ENCODE data around the gene ICAM1.
A peak's percentile ranks its signal among the peaks of the same experiment; 100 is the strongest.

Gene ICAM1

DNA sequence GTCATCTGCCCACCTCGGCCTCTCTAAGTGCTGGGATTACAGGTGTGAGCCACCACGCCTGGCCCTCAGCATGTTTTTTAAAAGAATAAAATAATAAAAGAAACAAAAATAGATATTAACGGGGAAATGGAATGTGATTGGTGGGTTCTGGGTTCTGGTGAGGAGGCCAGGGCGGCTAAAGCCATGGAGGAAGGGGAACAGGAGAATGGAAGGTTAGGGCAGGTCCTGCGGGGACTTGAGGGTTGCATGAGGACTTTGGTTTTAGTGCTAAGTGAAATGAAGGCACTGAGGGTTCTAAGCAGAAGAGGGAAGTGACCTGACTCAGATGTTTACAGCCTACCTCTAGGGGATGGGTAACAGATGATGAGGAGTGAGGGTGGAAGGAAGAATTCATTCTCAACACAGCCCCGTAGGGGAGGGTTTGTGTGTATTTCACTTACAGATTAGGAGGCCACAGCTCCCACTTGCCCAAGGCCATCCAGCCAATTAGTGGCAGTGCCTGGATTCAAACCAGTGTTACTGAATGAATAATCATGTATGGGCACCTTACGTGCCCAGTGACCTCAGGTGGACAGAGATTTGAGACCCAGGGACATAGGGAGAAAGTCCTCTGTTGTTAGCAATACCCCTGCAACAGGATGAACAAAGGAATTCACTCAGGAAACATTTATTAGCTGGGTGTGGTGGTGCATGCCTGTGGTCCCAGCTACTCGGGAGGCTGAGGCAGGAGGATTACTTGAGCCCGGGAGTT lies 25.6 kb upstream of the ICAM1 start:
- no peak for DNase-seq

DNA sequence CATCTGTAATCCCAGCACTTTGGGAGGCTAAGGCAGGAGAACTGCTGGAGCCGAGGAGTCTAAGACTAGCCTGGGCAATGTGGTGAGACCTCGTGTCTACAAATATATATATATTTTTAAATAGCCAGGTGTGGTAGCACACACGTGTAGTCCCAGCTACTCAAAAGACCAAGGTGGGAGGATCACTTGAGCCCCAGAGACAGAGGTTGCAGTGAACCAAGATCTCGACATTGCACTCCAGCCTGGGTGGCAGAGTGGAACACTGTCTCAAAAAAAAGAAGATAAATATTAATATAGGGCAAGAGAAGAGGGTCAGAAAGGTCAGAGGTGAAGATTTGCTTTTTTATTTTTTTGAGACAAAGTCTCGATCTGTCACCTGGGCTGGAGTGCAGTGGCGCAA lies 24.4 kb upstream of the ICAM1 start:
- DNase-seq, result no peak

DNA sequence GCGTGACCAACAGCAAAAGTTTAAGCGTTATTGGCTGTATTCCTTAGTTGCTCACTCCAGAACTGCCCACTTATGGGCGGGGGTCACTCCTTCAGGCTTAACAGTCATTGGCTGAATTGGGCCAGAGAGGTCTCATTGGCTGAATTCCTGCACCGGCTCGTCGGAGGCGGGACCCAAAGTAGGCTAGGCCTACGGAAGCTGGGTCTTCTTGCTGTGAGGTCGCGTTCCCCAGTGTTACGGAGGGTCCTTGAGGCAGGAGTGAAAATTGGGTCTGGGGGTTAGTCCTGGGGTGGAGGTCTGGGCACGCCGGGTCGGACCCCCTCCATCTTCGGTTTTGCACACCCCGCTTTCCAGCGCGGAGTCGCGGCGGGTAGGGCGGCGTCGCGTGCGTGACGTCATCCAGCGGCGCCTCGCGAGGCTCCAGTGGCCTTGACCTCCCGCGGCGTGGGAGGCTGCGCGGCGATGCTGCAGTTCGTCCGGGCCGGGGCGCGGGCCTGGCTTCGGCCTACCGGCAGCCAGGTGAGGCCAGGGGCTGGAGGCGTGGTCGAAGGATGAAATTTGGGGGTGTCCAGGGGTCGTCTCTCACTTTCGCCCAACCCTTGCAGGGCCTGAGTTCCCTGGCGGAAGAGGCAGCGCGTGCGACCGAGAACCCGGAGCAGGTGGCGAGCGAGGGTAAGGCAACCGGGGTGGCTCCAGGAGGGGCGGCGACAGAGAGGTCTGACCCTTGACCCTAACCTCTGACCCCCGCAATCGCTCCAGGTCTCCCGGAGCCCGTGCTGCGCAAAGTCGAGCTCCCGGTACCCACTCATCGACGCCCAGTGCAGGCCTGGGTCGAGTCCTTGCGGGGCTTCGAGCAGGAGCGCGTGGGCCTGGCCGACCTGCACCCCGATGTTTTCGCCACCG lies 18.9 kb upstream of the ICAM1 start, which contains the start of gene MRPL4:
Gene MRPL4 (plus strand): TSS at position 423 of the 903 bp plus-strand sequence. CDS start 40 bp downstream, at position 463.
- peak; percentile 86 to 94 (median 92) for DNase-seq

DNA sequence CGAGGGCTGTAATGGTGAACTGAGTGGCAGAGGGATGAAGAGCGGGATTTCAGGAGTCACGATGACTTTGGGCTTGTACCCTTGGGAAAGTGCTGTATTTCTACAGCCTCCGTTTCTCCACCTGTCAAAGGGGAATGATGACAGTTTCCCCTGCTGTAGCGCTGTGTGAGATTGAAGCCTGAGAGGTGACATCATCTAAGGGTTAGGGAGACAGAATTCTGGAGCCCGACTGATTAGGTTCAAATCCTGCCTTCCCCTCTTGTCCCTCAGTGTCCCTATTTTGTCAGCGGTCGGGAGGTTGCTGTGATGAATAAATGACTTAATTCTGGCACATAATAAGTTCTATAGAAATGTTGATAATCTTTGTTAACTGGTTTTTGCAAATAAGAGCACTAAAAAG lies 18.2 kb upstream of the ICAM1 start:
- DNase-seq, result no peak

DNA sequence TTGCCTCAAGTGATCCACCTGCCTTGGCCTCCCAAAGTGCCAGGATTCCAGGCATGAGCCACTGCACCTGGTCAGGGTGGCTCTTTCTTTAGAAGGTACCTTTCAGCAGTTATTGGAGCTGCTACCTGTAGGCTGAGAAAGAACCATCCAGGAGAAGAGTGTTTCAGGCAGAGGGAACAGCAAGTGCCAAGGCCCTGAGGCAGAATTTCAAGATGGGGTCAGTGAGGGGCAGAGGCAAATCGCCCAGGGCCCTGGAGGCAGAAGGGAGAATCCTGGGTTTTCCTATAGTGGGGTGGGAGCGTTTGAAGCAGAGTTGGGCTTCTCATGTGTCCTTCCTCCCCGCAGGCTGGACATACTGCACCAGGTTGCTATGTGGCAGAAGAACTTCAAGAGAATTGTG lies 16.7 kb upstream of the ICAM1 start:
- no peak for DNase-seq

DNA sequence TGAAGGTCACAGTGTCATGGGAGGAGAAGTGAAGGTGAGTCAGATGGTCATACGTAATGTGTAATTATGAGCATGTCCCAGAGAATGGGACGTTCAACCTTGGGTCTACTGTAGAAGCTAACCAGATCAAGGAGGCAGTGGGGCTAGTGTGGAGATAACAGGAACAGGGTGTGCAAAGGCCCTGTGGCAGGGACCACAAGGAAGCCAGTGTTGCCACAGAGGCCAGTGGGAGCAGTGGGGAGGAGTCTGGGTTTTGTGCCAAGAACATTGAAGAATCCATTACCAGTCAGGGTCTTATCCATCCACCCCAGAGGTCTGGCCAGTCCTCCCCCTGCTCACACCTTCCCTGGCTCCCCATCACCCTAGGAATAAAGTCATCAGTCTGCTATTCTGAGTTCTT lies 15.6 kb upstream of the ICAM1 start:
- no peak for DNase-seq

DNA sequence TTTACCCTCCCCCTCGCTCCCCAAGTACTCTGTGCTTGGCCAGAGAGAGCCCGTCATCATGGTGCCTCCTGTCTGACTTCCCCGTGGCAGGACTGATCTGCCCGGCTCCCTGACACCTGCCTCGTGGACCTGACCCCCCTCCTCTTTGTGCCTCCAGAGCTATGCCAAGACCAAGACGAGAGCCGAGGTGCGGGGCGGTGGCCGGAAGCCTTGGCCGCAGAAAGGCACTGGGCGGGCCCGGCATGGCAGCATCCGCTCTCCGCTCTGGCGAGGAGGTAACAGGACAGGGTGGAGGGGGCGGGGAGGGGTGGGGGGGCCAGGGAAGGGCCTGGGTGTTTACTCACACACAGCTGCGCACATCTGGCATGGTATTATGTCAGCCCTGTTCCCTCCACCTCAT lies 14.4 kb upstream of the ICAM1 start:
- DNase-seq, result no peak

DNA sequence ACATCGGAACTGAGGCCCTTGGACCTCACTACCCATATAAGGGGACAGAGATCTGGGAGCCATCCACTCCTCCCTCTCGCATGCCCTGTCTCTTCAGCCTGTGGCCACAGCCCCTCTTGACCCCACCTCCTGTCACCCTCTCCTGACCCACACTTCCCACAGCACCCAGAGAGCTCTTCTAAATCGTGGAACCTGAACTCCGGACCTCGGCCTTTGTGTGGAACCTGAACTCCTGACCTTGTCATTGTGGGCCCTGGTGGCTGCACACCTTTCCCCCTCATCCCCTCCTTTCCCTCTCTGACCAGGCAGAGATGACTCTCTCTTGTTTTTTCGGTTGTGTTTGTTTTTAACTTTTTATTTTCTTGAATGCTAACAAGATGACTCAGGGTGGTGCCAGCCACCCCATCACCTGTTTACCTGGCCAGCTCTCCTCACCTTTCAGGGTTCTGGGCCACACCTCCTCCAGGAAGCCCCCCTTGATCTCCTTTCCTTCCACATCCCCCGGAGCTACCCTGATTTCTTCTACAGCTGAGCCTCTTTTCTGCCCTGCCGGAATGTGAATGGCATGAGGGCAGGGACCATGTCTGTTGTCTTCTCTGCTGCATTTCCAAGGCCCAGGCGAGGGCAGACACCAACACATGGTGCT lies 13.8 kb upstream of the ICAM1 start:
- DNase-seq, result no peak

DNA sequence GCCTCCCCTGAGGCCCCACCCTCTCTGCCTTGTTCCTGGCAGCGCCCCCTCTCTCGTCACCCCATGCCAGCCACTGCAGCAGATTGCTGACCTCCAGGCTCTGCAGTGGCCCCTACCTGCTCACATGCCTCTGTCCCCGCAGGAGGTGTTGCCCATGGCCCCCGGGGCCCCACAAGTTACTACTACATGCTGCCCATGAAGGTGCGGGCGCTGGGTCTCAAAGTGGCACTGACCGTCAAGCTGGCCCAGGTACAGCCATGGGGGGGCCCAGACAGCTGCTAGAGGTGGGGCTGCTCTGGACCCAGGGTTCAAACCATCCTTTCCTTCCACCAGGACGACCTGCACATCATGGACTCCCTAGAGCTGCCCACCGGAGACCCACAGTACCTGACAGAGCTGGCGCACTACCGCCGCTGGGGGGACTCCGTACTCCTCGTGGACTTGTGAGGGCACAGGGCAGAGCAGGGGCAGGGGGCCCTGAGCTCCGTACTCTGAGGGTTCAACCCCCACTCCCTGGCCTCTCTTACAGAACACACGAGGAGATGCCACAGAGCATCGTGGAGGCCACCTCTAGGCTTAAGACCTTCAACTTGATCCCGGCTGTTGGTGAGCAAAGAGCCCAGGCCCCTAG lies 12.7 kb upstream of the ICAM1 start:
- DNase-seq, result no peak

DNA sequence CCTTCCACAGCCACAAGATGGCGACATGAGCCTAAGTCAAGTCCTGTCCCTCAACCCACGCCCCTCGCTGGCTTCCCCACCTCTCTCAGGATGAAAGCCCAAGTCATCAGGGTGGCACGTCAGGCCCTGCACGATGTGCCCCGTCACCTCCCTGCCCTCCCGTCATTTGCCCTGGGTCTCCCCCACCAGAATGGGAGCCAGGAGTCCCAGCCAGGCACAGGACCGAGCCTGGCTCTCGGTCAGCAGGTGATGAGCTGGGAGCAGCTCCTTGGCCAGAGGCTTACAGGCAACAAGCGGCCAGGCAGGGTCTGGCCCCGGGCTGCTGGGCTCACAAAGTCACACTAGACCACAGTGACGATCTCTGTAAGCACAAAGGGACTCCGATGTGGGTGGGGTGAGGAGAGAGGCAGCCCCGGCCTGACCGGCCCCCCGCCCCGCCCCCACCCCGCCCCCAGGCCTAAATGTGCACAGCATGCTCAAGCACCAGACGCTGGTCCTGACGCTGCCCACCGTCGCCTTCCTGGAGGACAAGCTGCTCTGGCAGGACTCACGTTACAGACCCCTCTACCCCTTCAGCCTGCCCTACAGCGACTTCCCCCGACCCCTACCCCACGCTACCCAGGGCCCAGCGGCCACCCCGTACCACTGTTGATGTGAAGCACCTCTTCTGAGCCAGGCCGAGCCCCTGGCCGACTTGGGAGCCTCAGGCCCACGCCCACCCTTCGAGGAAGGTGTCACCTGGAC lies 11.6 kb upstream of the ICAM1 start:
- DNase-seq, result peak; percentile 50 to 77 (median 64)

DNA sequence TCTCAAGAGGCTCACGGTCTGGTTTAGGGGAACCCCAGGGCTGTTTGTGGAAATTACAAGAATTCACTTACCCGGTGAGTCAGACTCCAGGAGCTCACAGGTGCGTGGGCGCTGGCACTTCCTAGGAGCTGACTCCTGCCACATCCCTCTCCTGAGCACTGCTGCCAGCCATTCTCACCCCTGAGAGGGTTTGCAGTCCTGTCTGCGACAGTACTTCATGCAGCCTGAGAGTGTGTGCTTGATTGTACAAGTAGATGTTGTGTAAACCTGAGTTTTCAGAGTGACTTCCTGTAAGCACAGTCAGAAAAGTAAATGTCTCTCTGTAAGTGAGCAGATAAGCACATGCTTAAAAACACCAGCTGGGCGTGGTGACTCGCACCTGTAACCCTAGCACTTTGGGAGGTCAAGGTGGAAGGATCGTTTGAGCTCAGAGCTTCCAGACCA lies 10.8 kb upstream of the ICAM1 start:
- DNase-seq, result no peak

DNA sequence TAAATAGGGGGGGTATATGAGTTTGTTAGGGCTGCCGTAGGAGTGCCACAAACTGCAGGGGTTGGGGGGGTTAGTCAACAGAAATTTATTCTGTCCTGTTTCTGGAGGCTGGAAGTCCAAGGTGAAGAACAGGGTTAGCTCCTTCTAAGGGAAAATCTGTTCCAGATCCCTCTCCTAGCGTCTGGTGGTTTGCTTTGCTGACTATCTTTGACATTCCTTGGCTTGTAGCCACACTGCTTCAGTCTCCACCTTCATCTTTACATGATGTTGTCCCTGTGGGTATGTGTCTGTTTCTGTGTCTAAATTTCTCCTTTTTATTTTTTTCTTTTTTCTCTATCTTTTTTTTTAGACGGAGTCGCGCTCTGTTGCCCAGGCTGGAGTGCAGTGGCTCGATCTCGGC lies 8.1 kb upstream of the ICAM1 start:
- no peak for DNase-seq

DNA sequence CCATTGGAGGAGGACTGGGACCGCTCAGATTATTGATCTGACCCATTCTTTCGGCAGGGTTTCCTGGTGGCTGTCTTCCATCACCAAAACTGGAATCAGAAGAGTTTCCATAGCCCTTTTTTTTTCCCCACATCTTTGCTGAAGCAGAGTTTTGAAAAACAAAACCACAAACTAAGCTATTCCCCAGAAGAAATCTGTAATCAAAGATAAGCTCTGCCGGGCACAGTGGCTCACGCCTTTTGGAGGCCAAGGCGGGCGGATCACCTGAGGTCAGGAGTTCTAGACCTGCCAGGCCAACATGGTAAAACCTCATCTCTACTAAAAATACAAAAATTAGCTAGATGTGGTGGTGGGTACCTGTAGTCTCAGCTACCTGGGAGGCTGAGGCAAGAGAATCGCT lies 4.2 kb upstream of the ICAM1 start:
- no peak for DNase-seq

DNA sequence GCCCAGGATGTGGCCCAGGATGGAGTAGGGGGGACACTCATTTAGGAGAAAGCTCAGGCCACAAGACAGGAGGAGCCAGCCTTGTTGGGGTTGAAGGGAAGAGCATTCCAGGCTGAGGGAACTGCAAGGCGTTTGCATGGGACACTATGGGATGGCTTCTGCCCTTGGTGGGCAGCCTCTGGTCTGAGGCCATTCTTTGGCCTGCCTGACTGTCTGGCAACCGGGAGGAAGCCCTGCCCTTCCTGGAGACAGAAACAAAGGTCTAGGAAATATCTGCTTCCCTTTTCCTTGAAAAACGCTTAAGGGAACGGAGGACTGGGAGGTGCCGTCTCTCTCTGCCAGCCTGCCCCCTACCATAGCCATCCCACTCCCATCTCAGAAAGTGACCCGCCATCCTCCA lies 2.8 kb upstream of the ICAM1 start:
- DNase-seq, result no peak

DNA sequence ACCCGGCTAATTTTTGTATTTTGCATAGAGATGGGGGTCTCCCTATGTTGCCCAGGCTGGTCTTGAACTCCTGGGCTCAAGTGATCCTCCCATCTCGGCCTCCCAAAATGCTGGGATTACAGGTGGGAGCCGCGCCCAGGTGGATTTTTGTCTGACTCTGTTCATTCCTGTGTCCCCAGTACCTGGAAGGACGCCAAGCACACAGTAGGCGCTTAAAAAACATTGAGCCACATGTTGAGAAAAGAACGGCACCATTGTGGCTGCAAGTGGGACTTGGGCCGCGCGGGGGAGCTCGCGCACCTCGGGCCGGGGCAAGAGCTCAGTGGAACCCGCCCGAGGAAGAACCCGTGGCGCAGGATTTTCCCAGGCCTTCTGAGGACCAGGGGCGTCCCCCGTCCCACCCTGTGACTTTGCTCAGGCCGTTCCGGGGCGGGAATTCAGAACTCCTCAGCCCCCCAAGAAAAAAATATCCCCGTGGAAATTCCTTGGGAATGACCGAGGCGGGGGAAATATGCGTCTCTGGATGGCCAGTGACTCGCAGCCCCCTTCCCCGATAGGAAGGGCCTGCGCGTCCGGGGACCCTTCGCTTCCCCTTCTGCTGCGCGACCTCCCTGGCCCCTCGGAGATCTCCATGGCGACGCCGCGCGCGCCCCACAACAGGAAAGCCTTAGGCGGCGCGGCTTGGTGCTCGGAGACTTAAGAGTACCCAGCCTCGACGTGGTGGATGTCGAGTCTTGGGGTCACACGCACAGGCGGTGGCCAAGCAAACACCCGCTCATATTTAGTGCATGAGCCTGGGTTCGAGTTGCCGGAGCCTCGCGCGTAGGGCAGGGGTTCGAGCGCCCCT lies 1.4 kb upstream of the ICAM1 start:
- peak; percentile 66 to 87 (median 84) for DNase-seq

DNA sequence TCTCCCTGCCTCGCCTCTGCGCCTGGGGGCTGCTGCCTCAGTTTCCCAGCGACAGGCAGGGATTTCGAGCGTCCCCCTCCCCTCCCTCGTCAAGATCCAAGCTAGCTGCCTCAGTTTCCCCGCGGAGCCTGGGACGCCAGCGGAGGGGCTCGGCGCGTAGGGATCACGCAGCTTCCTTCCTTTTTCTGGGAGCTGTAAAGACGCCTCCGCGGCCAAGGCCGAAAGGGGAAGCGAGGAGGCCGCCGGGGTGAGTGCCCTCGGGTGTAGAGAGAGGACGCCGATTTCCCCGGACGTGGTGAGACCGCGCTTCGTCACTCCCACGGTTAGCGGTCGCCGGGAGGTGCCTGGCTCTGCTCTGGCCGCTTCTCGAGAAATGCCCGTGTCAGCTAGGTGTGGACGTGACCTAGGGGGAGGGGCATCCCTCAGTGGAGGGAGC lies 722 bp upstream of the ICAM1 start:
- peak in 1 of 4 experiments; percentile 25 for DNase-seq

DNA sequence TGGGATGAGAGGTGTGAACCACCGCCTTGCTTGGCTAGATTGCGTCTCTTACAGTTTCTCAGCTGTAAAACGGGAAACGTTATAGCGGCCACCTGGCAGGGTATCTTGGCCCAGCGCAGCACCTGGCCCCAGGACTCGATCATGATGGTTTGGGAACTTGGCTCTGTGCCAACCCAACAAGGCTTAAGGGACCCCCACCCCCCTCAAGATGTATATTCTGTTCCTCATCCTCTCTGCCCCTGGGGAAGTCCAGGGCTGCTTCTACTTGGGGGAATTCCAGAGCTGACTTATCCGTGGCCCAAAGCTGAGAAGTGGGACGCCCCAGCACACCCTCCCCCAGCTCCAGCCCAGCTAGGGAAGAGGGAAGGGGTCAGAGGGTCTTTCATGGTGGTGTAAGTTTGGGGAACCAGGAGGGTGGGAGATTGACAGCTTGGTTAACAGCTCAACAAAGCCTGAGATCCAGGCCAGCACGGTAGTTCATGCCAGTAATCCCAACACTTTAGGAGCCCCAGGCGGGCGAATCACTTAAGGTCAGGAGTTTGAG lies 695 bp downstream of the ICAM1 start:
- no peak for DNase-seq

DNA sequence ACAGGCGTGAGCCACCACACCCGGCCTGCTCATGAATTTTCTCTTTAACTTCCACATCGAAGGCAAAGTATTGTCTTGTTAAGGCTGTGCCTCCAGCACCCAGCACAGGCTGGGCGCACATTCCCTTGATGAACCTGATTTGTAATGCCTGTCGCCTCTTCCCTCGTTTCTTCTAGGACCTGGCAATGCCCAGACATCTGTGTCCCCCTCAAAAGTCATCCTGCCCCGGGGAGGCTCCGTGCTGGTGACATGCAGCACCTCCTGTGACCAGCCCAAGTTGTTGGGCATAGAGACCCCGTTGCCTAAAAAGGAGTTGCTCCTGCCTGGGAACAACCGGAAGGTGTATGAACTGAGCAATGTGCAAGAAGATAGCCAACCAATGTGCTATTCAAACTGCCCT lies 3.7 kb downstream of the ICAM1 start:
- no peak for DNase-seq

DNA sequence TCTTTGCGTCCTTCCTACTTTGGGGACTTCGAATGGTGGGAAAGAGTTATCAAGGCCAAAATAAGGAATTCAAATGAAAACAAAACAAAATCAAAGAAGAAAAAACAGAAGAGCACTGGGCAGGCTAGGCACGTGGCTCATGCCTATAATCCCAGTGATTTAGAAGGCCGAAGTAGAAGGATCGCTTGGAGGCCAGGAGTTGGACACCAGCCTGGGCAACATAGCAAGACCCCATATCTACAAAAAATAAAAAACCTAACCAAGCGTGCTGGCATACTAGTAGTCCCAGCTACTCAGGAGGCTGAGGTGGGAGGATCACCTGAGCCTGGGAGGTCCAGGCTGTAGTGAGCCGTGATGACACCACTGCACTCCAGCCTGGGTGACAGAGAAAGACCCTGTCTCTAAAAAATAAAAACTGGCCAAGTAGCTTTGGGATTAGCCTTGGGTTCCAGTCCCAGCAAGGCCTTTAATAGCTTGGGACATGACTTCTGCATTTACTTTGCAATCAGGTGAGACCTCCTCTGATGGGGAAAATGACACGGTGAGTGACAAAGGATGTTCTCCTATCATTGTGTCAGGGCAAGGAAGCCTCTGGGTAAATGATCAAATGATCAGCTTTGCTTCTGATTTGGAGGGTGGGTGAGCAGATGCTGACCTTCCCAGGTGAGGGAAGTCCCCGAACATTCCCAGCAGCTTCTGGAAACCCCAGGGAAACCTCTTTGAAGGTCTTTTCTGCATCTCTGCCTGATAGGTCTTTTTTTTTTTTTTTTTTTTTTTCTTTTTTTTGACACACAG lies 7.1 kb downstream of the ICAM1 start:
- DNase-seq, result no peak

DNA sequence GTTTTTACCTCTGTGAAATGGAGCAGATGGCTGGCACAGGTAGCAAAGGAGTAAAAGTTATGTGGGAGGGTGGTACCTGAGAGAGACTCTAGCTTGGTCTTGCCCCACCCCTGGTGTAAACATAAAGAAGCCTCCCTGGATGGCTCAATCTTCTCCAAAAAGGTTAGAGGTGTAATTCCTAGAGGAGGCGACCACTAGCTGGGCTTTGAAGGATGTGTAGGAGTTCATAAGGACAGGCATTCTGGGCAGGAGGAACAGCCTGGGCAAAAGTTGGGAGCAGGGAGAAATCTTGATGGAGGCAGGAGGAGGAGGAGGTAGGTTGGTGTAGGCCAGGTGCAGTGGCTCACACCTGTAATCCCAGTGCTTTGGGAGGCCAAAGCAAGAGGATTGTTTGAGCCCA lies 8.0 kb downstream of the ICAM1 start:
- DNase-seq, result no peak

All from activated naive CD4-positive, alpha-beta T cell (primary cell).